ENCODE measurements around the gene DCC.

Gene DCC

DNA sequence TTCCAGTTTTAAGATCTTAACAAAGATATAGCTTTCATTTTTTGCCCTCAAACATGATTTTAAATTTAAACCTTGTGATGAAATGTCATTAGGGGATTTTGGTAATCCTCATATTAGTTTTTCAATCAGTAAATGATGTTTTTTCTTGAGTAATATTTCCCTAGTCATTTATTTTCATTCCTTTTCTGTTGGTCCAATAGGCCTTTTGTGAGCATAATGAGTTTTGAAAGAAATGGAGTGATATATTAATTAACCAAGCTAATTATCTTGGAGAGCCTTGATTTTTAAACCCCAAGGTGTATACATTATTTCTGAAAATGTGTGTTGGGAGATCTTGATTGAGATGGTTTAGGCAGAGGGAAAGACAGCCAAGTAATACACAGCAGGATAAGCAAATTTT is 46.3 kb downstream of the DCC start:
- H3K27ac Mint-ChIP-seq = no peak overlapping the region
- peaks cover 2% of the 10 kb centered on the region for H3K9me3 Mint-ChIP-seq
- H3K4me1 Mint-ChIP-seq = no peaks in the 10 kb centered on the region
- no peak overlapping the region for H3K4me3 Mint-ChIP-seq
- no peaks in the 10 kb centered on the region for H3K36me3 Mint-ChIP-seq
- ATAC-seq = no peak
- DNase-seq (ENCODE audit: low spot score in 2 of 2) = no peak

DNA sequence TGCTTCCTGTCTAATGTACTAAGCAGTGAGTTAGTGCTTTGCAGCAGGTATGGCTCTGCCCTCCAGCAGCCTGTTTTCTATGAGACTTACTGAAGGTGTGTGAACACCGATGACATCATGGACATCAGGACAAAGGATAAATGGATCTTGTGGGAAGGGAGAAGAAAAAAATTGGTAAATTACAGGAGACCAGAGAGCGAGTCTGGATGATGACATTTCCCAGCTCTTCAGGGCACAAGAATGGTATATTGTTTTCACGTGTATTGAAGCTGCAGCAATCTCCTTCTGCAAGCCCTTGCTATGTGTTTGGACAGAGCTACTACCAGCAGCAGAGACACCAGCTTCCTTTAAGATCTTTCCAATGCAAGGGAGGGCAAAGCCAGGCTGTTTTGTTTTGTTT is 47.2 kb downstream of the DCC start:
- Mint-ChIP-seq H3K4me1 (no peaks in the 10 kb centered on the region), H3K9me3 (peaks cover 2% of the 10 kb centered on the region), H3K4me3 (no peak overlapping the region), H3K27ac (no peak overlapping the region), H3K36me3 (no peaks in the 10 kb centered on the region)
- DNase-seq (ENCODE audit: low spot score in 2 of 2) (no peak), ATAC-seq (no peak)

DNA sequence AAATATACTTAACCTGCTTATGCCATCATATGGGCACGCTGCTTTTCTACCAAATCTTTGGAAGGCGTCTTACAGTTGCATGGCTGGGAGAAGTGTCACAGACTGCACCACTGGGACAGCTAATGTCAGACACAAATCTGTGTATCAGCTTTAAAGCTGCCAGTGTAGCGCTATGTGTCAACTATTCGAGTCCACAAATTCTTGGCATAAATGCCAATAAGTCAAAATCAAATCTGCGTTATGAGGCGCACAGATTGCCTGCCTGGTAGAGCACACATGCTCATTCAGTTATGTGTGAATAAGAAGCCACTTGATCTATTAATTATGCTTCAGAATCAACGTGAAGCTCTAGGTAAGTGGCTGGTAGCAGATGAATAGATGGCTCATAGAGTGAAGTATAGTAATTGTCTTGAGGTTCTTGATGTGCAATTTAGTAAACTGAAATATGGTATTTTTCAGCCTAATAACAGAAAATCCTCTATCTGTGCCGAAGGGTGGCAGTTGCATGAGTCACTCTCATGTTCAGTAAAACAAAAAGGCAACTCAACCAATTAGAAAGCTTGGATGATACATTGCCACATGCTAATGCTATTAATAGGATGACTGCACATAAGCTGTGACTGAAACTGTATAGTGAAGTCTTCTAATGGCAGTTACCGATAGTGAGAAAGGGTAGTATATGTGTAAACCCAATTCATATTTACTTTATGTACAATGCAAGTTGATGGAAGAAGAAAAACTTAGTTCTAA is 52.0 kb downstream of the DCC start:
- Mint-ChIP-seq H3K4me1 (no peaks in the 10 kb centered on the region), H3K27ac (no peak overlapping the region), H3K4me3 (no peak overlapping the region), H3K36me3 (no peaks in the 10 kb centered on the region), H3K9me3 (peaks cover 2% of the 10 kb centered on the region)
- ATAC-seq (no peak), DNase-seq (ENCODE audit: low spot score in 2 of 2) (no peak)

DNA sequence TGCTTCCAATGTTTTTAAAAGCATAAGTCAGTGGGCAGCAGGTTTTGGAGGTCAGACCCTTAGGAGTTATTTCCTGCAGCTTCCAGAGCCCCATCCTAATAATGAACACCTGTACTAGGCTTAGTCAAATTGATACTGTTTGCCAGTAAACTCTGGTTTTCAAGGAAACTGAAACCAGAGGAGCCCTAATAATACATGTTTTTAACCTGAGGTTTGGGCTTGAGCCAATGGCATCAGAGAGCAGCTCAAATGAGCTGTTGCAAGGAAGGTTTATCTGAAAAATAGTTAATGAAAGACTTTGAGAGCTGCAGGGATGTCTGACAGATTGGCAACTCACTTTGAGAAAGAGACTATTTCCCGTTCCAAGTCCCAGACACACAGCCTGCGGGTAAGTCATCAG is 54.6 kb downstream of the DCC start:
- ATAC-seq = no peak
- Mint-ChIP-seq H3K4me3 (no peak overlapping the region), H3K9me3 (no peaks in the 10 kb centered on the region)

DNA sequence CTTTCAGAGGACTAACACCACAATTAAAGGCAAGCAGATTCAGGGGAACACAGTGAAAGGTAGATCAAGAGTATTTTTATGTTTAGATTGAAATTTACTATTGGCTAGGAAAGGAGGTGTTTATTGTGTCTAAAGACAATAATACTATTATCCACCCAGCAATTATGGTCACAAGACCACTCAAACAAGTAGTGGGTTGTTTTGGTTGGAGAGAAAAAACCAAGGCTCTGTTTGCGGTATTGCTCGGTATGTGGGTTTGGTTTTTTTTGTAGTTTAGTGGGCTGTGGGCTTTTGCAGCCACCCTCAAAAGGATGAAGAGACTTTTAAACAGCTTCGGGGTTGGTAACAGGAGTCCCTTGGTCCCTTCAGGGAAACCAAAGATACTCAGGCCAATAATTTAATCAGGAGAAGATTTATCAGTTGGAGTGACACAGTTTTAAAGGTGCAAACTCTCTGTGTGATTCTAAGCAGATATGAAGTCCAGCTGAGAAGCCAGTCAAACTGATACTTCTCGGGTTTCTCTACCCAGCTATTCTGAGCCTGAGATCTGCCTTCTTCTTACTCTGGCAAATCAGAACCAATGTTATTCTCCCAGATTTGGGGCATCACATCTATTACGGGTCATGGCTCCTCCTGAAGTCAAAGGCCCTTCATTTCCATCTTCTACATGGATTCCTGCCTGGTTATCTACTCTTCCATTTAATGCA is 55.3 kb downstream of the DCC start:
- no peak overlapping the region for H3K4me3 Mint-ChIP-seq
- ATAC-seq (no peak), DNase-seq (ENCODE audit: low spot score in 2 of 2) (no peak)
- H3K36me3 Mint-ChIP-seq = no peaks in the 10 kb centered on the region
- no peaks in the 10 kb centered on the region for H3K9me3 Mint-ChIP-seq
- no peaks in the 10 kb centered on the region for H3K4me1 Mint-ChIP-seq
- H3K27ac Mint-ChIP-seq = no peak overlapping the region

More for the DNA sequence above, 54.6 kb downstream of the DCC start:
- Mint-ChIP-seq H3K4me1 (no peaks in the 10 kb centered on the region), H3K27ac (no peak overlapping the region), H3K36me3 (no peaks in the 10 kb centered on the region)
- DNase-seq (ENCODE audit: low spot score in 2 of 2) = no peak

DNA sequence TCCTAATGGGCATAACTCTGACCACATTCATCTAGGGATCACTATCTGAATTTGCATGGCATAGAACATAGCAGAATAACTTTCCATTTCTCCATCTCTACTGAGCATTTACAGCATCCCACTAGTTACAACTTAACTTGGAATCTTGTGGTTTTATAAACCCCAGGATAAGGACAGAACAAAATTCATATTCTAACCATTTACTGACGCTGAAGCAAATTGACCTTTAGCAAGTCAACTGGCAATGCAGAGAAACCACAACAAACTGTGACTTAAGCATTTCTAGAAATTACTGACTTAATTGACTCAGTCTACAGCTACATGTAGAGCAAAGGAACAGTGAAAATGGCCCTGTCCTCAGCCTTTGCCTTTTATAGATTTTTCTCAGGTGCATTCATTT is 61.2 kb downstream of the DCC start:
- H3K36me3 Mint-ChIP-seq = no peaks in the 10 kb centered on the region
- no peak for ATAC-seq
- no peak overlapping the region for H3K27ac Mint-ChIP-seq
- peaks cover 4% of the 10 kb centered on the region for H3K9me3 Mint-ChIP-seq
- DNase-seq (ENCODE audit: low spot score in 2 of 2) = no peak
- H3K4me1 Mint-ChIP-seq = no peaks in the 10 kb centered on the region
- no peak overlapping the region for H3K4me3 Mint-ChIP-seq

DNA sequence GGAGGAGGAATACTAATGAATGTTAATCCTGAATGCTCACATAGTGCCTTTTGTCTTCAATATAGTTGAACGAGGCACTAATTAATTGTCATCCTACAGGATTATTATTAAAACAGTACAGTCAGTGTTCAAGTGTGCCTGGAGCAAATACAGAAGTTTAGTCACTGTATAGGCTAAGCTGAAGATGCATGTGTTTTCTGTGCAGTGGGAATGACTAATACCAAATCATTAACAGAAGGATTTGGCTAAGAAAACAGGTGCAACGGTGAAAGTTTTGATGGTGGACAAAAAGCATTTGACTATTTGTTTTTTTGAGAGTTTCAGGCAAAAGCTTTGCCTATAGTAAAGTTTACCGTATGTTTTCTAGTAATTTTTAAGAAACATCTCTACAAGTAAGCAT is 62.8 kb downstream of the DCC start:
- Mint-ChIP-seq H3K9me3 (peaks cover 4% of the 10 kb centered on the region), H3K27ac (no peak overlapping the region), H3K4me1 (no peaks in the 10 kb centered on the region), H3K4me3 (no peak overlapping the region), H3K36me3 (no peaks in the 10 kb centered on the region)
- ATAC-seq = no peak
- no peak for DNase-seq (ENCODE audit: low spot score in 2 of 2)

DNA sequence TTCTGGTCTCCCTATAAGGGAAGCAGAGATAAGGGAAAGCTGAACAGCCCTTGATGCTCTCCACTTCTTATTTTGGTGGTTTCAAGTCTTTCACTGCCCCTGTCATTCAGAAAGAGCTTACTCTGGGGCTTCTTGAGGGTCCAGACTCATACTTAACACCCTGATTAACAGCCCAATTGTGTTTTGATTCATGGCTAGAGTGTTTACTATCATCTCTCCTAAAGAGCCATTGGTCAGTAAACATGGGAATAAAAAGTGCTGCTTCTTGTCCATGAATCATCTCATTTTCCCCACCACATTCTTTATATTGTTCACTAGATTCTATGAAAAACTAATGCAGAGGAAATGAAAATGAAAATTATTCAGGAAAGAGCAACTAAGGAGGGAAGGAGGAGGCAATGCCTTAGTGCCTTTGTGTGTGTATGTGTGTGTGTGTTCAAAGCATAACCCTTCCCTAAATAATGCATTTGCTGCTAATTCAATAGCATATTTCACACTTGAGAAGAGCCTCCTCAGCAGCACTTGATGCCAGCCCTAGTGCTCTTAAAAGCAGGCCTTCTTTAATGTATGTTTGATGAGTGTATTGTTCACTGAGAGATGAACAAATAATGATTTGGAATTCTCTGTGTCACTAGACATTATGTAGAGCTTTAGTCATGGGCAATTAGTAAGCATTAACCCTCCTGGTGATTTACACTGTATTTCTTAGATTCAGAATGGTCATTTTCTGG is 63.5 kb downstream of the DCC start:
- H3K27ac Mint-ChIP-seq = no peak overlapping the region
- H3K4me1 Mint-ChIP-seq = no peaks in the 10 kb centered on the region
- peaks cover 4% of the 10 kb centered on the region for H3K9me3 Mint-ChIP-seq
- DNase-seq (ENCODE audit: low spot score in 2 of 2) (no peak), ATAC-seq (no peak)
- no peaks in the 10 kb centered on the region for H3K36me3 Mint-ChIP-seq
- no peak overlapping the region for H3K4me3 Mint-ChIP-seq

DNA sequence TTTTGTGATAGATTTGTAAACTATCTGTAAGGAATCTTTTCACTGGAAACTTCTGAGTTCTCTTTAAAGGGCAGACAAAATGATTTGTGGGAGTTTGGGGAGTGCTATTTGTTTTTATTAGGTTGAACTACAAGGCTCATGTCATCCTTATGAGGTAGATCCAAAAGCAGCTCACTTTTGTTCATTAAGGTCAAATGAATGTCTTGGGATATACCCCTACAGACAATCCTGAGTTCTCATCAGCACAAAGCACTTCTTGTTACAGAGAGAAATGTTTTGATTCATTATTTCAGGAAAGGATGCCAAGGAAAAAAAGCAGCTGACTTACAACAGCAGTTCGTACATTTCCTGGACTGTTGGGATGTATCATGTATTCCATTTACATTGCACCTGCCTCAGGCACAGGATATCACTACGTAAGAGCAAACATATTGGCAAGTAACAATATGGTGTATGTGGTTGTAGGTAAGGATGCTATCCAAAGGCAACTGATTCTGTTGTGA is 68.9 kb downstream of the DCC start:
- DNase-seq (ENCODE audit: low spot score in 2 of 2) = no peak
- Mint-ChIP-seq H3K4me1 (no peaks in the 10 kb centered on the region), H3K27ac (no peak overlapping the region), H3K36me3 (no peaks in the 10 kb centered on the region), H3K9me3 (no peaks in the 10 kb centered on the region), H3K4me3 (no peak overlapping the region)
- ATAC-seq = no peak

DNA sequence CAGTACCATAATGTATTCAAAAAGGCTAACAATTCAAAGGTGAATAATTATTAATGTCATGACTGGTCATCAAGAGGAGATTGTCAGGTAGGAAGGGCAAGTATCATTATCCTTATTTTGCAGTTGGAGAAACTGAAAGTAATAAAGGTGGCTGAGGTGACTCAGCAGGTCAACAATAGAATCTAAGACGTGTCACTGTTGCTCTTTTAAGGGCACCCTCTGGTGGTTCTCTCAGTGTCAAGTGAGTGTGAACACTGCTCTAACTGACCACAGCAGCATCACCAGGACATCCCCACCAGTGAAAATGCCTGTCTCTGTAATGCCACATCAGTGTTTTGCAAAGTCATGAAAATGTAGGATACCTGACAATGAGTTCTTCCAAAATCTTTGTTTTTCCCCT is 69.7 kb downstream of the DCC start:
- H3K4me1 Mint-ChIP-seq = no peaks in the 10 kb centered on the region
- no peak for DNase-seq (ENCODE audit: low spot score in 2 of 2)
- H3K9me3 Mint-ChIP-seq = no peaks in the 10 kb centered on the region
- H3K4me3 Mint-ChIP-seq = no peak overlapping the region
- ATAC-seq = no peak
- no peaks in the 10 kb centered on the region for H3K36me3 Mint-ChIP-seq
- H3K27ac Mint-ChIP-seq = no peak overlapping the region

DNA sequence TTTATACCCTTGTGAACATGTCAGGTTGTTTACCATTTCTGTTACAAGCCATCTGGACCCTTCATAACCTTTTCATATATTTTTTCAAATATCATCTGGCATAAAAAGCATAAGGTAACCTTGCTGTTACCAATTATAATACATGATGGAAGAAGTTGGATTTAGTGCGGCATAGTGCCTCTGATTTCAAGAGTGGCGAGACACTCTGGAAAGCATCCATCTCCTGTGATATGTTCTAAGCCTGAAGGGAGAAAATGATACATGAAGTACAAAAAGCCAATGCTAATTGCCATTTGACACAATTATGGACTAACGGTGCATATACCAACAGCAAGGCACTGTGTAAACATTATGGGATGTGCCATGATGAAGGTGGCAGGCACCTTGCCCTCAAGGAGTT is 75.1 kb downstream of the DCC start:
- no peak for DNase-seq (ENCODE audit: low spot score in 2 of 2)
- Mint-ChIP-seq H3K4me3 (no peak overlapping the region), H3K9me3 (peaks cover 5% of the 10 kb centered on the region), H3K4me1 (no peaks in the 10 kb centered on the region), H3K27ac (no peak overlapping the region), H3K36me3 (no peaks in the 10 kb centered on the region)
- ATAC-seq = no peak

DNA sequence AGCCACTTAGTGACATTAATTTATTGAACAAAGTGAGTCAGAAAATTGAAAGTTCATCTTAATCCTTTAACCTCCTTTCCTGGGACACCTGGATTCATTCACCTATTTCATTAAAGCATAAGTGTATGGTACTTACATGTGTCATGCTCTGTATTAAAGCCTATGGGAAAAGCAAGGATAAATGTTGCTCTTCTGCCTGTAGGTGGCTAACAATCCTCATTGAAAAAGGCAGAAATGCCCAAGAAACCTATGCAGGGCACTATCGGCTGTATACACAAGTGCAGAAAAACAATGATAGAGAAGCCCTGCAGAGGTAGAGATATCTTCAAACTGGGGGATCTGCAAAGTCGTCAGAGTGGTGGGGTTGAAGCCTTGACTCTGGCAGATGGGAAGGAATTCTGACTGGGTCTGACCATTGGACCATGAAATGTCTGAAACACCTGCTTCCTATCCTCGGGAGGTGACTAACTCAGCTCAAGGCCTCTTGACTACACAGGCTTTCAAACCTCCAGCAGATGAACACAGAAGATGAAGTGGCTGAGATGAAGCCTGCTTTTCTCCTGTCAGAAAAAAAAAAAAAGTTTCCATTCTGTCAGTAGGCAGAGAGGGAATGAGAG is 83.1 kb downstream of the DCC start:
- Mint-ChIP-seq H3K9me3 (peaks cover 18% of the 10 kb centered on the region), H3K36me3 (no peaks in the 10 kb centered on the region), H3K27ac (no peak overlapping the region), H3K4me3 (no peak overlapping the region), H3K4me1 (no peaks in the 10 kb centered on the region)
- DNase-seq (ENCODE audit: low spot score in 2 of 2) = no peak
- no peak for ATAC-seq

DNA sequence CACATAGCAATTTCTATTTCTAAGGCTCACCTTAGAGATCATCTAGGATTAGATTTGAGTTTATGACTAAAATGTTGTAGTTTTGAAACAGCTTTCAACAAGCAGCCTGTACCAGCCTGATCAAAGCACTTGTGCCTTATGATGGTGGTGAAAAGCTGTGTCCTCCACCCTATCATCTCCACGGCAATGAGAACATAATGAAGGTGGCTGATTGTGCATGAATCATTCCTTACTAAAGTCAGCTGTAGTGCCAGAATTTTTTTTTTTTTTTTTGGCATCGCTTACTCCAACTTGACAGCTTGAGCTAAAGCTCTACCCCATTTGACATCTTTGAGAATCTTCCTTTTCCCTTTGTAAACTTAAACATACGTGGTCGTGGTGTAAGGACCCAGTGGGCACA is 86.0 kb downstream of the DCC start:
- Mint-ChIP-seq H3K27ac (no peak overlapping the region), H3K4me3 (no peak overlapping the region), H3K36me3 (no peaks in the 10 kb centered on the region), H3K4me1 (no peaks in the 10 kb centered on the region), H3K9me3 (peaks cover 22% of the 10 kb centered on the region)
- DNase-seq (ENCODE audit: low spot score in 2 of 2) = no peak
- ATAC-seq = no peak

DNA sequence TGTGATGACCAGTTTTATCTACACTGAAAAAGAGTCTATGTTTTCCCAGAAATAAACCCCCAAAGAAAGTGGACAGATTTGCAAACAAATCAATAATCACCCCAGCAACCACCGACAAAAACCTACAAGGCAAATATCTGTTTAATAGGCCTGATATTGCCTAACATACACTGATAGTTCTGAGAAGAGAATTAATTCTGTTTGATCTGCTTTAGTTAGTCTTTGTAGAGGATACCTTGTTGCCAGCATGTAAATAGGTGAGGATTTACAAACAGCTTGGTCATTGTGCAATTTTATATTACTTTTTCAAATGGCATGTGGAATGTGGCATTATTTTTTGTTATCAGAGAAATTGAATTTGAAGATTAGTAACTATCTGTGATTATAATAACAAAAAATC is 86.5 kb downstream of the DCC start:
- no peak for ATAC-seq
- Mint-ChIP-seq H3K27ac (no peak overlapping the region), H3K36me3 (no peaks in the 10 kb centered on the region), H3K4me3 (no peak overlapping the region), H3K4me1 (no peaks in the 10 kb centered on the region), H3K9me3 (peaks cover 22% of the 10 kb centered on the region)
- no peak for DNase-seq (ENCODE audit: low spot score in 2 of 2)

DNA sequence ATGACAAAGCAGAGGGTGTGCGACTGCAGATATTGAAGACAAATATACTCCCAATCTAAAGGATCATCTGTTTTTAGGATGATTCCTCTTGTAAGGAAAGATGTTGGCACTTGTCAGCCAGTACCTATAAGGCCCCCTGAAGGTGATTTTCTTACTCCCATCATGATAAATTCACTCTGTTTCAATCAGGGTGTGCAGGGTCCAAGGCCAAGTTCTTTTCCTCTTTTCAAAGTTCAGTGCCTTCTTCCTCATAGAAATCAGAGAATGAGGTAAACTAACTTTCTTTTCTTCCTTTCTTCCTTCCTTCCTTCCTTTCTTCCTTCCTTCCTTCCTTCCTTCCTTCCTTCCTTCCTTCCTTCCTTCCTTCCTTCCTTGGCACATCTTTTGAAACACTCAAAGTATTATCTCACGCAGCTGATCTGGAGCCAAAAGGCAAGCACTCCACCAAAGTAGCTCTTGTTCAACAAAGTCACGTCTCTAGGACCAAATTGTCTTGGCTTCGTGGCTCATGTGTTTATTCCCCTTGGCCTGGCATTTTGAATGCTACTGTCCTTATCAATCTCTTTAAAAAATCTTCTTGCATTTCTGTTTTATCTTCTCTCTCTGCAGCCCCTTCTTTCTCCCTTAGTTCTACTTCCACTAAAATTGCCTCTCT is 87.7 kb downstream of the DCC start:
- no peak for ATAC-seq
- Mint-ChIP-seq H3K4me1 (no peaks in the 10 kb centered on the region), H3K4me3 (no peak overlapping the region)

More for the DNA sequence above, 87.7 kb downstream of the DCC start:
- Mint-ChIP-seq H3K9me3 (peaks cover 14% of the 10 kb centered on the region), H3K27ac (no peak overlapping the region), H3K36me3 (no peaks in the 10 kb centered on the region)
- no peak for DNase-seq (ENCODE audit: low spot score in 2 of 2)
